Ecto neural progenitor cell (in vitro differentiated cells): ENCODE results near the gene SLC38A9.

ENCODE experiments used
- DNase-seq: peaks from one replicate; pipeline ENCODE4 v3.0.0-alpha.2; 2018; ENCODE audit warnings: low spot score

SLC38A9 gene

DNA sequence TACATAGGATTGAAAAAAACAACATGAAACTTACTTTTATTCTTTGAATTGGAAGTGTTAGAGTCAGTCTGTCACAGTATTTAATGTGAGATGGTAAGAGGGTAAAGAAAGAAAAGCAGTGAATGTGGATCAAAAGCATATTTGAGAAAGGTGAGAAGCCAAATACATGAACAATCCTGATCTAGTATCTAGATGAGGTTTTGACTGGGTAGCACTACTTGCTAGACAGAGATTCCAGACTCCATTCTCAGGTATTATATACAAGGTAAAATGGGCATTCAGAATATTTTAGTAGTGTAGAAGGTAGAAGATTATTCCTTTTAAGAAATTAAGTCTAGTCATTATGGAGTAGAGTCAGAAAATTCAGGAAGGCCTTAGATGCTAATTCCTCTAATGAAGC is 62.2 kb downstream of the SLC38A9 start:
- DNase-seq = no peak

DNA sequence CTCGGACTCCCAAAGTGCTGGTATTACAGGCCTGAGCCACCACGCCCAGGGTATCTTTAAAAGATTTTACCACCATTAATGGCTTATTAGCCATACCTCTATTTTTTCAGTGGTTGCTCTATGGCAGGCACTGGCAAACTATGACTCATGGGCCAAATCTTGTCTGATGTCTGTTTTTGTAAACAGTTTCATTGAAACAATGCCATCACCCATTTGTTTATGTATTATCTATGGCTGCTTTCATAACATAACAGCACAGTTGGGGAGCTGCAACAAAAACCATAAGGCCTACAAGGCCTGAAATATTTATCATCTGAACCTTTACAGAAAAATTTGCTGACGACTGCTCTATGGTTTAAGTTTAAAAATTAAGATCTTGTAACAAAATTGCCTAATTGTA is 66.8 kb downstream of the SLC38A9 start:
- DNase-seq = no peak

DNA sequence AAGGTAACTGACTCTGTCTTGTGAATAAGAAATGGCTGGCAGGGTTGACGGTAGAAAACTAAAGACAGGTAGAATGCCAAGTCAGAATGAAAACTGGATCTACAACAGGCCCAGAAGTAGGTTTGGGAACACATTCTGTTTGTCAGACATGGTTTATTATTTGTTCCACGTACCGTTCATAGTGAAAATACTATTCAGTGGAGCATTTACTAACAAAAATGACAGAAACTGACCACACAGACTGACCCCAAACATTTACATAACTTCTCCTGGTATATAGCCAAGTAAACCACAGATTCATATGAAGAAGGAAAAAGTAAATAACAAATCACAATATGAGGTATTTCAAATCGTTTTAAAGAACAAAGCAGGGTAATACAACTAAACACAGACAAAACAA is 73.7 kb downstream of the SLC38A9 start:
- no peak for DNase-seq

DNA sequence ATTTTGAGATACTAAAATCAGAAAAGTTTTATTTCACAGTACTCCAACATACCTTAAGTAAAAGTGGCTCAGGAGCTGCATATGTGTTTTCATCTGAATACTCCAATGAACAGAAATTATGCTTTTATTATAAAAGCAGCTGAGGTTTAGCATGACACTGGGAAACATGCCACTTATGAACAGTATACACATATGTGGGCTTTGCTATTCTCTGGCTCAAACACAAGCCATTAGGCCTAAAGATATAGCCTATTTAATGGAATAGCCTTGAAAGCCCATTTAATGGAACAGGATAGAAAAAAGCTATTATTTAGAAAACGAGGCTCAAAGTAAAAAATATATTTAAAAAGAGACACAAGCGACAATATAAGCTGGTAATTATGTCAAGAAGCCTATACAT is 74.1 kb downstream of the SLC38A9 start:
- DNase-seq = no peak

DNA sequence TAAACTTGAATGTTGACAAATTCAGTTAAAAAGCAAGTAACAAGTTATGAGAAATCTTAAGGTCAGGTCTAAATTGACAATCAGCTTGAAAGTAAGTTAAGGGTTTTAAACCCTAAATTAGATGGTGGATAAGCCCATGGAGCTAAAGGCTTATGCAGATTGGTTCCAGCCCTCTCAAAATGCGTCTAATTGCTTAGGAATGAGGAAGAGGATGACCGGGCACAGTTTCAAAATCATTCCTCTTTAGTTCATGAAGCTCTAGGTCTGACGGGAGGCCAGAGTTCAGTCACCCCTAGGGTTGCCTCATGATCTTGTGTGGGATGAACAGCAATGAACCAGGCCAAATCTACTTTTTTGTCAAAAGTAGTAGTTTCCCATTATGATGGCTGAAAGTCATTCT is 75.4 kb downstream of the SLC38A9 start:
- DNase-seq = no peak

DNA sequence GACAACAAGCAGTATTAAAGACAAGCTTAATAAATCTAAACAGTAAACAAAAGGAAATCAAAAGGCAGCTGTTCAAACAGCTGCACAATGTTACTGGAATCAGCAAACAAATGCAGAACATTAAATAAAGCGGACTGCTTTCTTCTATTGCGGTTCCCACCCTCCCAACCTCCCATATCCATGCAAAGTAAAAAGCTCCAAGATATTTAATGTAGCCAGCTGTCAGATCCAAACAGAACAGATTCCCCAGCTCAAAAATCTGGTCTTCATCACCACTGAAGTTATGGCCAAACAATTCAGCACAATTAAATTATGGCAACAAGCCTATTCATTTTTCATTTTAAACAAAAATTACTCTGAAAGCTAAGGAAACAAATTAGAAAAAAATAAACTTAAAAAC is 75.9 kb downstream of the SLC38A9 start:
- DNase-seq = no peak

DNA sequence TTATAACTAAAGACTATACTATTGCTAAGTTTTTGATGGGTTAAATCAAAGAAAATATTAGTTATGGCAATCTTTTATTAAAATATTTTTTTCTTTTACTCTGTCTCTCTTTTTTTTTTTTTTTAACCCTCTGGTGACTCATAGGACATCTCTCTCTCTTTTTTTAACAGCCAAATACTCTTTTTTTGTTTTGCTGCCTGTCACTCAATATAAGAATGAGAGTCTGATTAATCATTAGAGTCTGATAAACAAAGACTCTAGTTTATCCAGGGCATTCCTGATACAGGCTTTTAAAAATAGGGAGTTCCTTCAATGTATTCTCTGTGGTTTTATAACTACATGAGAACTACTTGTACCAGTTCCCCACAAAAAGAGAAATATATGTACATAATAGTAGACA is 77.3 kb downstream of the SLC38A9 start:
- DNase-seq = no peak

DNA sequence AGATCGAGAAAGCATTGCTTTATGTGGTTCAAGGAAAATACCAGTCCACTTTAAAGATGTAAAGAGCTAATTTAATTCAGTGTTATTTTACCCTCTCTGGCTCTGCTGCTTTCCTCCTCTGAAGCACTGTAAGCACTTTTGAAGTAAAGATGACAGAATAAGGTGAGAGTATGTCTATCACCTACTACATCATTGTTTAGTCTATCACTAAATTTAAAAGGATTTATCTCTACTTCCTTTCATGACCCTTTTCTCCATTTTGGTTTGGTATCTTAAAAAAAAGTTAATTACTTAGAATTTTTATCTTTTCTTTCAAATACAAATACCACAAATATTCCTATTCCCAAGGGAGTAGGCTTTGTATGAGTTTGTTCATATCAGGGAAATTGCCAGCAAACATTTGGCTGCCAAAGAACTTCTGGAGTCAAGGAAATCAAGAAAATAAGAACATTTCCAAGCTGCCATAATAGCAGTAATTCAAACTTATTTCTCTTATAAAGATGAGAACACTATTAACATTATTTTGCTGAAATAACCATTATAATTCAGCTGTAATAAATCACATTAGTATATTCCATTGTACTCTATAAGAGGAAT is 77.8 kb downstream of the SLC38A9 start:
- DNase-seq = no peak

DNA sequence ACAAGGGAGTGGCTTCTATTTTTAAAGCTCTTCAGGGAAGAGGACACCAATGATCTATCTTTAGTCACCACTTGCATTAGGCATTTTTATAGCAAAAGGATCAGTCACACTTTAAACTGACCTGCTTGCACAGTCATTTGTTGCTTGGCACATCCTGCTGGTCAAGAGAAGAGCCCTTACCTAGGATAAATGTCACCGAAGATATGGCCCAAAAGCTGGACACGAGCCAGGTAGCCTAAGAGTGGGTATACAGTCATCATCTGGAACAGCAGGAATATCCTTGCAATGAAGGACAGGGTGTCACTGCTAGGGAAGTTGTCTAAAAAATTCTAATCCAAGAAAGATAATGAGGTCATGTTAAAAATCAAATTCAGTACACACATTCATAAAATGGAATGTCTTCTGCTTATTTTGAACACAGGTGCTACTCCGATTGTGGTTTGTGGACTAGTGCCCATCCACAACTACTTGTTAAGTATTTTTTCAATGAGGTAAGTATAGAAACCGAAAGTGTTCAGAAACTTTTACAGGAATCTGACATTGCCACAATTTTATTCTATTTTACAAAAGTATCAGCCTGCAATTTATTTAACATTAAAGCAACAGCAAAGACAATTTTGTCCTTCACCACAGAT is 78.4 kb downstream of the SLC38A9 start:
- DNase-seq = no peak

DNA sequence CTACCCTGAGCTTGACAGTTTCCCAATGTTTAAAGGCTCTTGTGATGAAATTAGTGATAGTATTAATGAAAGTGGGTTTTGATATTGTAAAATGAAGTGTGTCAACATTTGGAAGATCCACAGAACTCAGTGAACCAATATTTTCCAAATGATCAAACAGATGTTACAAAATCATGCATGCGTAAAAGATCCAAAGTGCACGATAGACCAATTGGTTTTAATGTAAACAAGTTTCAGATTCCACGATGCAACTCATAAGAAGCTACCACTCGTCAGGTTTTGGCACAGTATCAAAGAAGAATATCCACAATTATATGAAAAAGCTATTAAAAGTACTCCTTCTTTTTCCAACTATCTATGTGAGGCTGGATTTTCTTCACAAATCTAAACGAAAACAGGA is 82.3 kb downstream of the SLC38A9 start:
- DNase-seq = no peak

DNA sequence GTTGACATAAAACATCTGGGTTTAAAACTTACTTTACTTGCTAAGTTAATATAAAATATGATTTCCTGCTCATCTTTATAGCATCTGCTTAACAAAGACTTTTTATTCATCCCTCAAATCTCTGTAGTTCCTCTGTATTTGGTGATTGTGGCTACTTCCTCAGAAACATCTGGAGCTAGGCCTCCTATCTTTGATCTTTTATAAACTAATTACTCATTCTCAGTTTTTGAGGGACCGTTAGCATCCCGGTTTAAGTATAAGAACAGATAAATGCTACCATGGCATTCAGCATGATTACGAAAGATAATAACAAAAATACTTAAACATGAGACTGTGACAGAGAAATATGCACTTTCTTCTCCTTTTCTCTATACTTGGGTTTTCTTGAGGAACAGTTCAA is 85.3 kb downstream of the SLC38A9 start:
- DNase-seq = no peak

DNA sequence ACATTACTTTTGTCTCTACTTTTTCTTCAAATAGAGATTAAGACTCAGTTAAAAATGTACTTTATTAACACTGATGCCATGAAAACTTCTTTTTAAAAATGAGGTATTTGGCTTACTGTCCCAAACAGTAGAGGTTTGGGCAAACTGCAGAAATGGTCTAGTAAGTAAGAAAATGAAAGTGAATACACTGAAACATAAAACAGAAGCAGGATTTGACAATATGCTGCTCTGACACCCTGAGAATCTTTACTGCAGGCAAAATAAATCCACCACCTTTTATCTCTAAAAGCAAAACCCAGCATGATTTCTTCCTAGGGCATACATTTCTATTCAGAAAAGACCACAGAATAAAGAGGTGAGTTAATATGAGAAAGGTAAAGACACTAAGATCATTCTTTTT is 86.2 kb downstream of the SLC38A9 start:
- no peak for DNase-seq

DNA sequence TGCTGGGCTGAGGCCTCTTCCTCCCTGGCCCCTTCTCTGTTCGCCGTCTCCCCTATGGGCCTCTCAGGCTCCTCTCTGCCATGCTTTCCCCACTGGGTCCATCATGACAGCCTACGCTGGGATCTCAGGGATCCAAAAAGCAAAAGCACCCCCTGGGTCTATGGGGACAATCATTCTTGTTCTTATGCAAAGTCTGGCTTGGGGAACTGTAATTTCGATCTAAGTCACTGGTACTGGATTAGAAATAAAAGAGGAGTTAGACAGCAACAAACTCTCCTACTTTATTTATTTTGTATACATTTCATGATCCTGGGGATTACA is 86.6 kb downstream of the SLC38A9 start:
- DNase-seq = no peak

DNA sequence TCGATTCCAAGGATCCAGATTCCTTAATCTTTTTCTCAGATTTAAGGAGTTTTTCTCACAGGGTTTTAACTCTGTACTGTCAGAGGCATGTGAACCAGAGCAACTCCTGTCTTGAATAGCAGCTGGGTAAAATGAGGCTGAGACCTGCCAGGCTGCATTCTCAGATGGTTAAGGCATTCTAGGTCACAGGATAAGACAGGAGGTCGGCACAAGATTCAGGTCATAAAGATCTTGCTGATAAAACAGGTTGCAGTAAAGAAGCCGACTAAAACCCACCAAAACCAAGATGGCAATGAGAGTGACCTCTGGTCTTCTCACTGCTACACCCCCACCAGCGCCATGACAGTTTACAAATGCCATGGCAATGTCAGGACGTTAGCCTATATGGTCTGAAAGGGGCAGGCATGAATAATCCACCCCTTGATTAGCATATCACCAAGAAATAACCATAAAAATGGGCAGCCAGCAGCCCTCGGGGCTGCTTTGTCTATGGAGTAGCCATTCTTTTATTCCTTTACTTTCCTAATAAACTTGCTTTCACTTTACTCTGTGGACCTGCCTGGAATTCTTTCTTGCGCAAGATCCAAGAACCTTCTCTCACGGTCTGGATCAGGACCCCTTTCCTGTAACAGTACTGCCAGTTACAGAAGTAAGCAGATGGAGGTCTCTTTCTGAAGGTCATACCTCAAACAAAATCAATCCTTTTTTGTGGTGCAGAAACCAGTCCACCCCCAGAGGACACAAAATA is 87.1 kb downstream of the SLC38A9 start:
- DNase-seq = no peak

DNA sequence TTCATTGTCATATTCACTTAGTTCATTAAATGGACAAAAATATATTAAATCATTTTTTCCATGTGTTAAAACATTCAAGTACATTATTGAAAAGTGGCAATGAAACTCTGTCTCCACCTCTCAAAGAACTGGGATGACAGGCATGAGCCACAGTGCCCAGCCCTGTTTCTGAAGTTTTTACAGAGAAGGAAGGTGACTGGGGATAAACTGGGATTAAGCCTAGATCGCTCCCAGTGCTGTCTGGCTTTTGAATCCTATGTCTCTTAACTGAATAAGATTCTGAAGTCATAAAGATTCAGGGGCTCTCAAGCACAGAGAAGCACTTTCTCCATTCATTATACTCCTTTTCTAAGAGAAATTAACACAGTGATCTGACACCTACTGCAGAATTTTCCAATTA is 88.3 kb downstream of the SLC38A9 start:
- DNase-seq = no peak

DNA sequence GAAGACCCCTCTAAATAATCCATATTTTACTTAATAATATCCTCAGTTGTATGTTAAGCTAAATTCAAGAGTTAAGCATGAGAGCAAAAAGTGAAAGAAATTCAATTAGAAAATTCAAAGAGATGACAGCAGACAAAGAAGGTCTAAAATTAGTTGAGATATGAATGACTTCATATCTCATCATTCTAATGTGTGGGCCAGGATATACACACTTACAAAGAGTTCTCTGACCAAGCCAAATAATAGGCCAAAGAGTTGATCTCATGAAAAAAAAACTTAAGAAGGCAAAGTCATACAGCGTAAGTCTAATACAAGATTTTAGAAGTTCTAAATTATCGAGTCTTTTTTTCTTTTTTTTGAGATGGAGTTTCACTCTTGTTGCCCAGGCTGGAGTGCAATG is 89.7 kb downstream of the SLC38A9 start:
- no peak for DNase-seq

DNA sequence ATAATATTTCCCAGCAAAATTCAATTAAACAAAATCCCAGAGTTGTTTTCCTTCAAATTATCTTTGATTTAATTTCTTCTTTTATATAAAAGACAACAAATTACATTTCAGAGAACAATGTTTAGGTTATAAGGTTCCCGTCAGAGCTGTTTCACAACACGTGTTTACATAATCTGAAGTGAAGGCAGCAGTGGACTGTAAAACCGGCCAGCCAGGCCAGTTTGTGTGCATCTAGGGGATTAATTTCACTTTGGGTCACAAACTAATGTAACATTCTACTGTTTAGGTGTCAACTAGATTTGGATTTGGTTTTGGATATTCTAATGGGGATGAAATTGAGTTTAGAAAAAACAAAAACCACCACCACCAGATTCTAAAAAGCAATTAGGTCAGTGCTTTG is 90.9 kb downstream of the SLC38A9 start:
- DNase-seq = no peak

DNA sequence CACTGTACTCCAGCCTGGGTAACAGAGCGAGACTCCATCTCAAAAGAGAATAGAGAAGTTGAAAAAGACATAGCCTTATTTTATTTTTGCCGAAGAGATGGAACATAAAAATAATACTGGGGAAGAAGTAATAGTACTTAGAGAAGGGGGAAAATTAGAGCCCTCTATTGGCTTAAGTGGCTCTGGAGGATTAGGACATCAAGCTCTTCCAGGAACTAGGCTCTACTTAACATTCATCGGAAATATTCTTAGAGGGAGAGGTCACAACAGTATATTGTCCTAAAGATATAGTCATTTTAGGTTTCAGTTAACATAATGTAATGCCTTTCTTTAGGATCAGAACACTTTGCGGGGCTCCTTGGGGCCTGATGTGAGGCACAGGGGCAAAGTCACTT is 91.4 kb downstream of the SLC38A9 start:
- no peak for DNase-seq

DNA sequence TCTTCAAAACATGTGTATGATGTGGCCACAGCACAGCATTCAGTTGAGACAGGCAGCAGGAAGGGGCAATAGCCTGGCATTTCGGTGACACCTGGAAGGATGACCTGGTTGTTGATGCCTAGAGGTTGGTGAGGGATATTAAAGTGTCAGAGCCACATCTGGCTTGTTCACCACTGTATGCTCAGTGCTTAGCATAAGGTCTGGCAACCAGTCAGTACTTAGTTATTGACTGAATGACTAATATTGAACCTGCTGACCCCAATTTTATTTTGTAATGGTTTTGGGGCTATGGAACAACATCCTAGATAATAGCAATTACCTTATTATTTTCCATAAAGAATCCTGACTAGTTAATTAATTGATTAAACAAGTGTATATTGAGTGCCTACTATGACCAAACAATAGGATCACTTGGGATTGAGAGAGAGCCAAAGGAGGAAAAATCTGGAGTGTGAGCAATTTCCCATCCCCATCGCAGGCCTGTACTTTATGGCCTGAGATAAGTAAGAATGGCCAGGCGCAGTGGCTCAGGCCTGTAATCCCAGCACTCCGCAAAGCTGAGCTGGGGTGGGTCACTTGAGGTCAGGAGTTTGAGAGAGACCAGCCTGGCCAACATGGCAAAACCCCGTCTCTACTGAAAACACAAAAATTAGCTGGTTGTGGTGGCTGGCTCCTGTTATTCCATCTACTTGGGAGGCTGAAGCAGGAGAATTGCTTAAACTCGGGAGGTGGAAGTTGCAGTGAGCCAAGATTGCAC is 91.9 kb downstream of the SLC38A9 start:
- no peak for DNase-seq

DNA sequence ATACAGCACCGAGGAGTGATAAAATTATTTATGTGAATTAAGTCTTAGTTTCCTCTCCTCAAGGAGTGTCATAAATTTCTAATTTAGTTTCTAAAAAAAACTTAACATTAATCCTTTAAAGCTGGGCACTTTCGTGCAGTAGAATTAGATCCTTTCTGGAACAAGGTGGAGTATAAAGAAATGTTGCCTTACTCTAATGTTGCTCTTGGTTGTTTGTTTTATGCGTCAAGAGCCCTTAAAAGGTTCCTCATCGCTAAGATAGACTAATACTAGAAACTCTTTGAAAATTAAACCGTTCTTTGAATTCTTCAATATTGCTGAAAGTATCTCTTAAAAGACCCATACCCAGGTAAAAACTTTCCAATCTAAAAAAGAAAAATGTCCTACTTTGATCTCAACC is 93.8 kb downstream of the SLC38A9 start:
- DNase-seq = no peak

DNA sequence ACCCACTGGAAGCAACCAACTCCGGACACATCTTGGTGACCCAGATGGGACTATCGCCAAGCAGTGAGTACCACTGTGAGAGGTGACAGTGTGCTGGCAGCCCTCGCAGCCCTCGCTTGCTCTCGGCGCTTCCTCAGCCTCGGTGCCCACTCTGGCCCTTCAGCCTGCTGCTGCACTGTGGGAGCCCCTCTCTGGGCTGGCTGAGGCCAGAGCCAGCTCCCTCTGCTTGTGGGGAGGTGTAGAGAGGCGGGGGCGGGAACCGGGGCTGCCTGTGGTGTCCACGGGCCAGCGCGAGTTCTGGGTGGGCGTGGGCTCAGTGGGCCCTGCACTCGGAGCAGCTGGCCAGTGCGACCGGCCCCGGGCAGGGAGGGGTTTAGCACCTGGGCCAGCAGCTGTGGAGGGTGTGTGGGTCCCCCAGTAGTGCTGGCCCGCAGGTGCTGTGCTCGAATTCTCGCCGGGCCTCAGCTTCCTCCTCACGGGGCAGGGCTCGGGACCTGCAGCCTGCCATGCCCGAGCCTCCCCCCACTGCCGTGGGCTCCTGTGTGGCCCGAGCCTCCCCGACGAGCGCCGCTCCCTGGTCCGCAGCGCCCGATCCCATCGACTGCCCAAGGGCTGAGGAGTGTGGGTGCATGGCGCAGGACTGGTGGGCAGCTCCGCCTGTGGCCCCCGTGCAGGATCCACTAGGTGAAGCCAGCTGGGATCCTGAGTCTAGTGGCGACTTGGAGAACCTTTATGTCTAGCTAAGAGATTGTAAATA is 98.8 kb downstream of the SLC38A9 start:
- no peak for DNase-seq

DNA sequence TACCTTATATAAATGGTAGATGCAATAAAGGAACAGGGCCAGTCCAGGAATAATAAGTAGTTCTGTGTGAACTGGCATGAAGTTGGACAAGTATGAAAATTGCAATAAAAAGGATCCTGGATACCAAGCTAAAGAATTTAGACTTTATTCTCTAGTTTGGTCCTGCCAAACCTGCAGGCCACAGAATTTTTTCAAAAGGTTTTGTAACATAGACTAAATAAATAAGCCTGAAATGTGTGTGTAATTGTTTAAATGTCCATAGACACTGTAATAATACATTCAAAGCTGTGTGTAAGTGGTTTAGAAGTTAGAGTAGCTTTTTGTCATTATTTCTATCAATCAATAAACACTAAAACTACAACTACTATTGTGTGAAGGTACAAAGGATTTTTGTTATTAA is 101.6 kb downstream of the SLC38A9 start:
- no peak for DNase-seq
